K562 (cell line): Measurements from ENCODE around the gene PTK6. TPM values are rescaled to one million over a fixed set of nuclear protein-coding genes. Genes with fewer than 3 reads are reported as not detected.

Experiments
- ATAC-seq: fragments of 200-7000 bp; cut with Tn5 transposase; 3 replicates; pipeline ENCODE4 v1.9.1; 2020; ENCODE audit warnings: moderate library complexity
- BruUV-seq: library from RNA; stranded (reverse); fragments of 400-500 nt; replicated peaks from 2 replicates; lab custom pipeline; 2021; lab: Mats Ljungman, UMichigan
- CTCF ChIA-PET: fragments of 300-600 bp; formaldehyde crosslinking; extraction: SDS; loops from one replicate; lab custom pipeline; 2021; ENCODE audit warnings: low intra/inter-chr PET ratio; lab: Yijun Ruan, JAX
- POLR2A ChIA-PET: fragments of 300-600, 350-650 bp; sonication (Branson Sonifier 250); formaldehyde crosslinking; extraction: SDS; loops from one replicate; lab custom pipeline; 2021; ENCODE audit warnings: antibody characterized with exemption, inconsistent platforms; lab: Yijun Ruan, JAX
- DNase-seq, 4 experiments: peaks; one replicate each; pipeline versions ENCODE4 v3.0.0 to v3.0.0-alpha.2; 2011 to 2018; ENCODE audit warnings: low spot score in 3 of 4, mixed read lengths in 3 of 4; ENCODE audit errors: extremely low read depth in 1 of 4
- FAIRE-seq: peaks from 2 replicates; lab custom pipeline; 2011; peaks lifted over from hg19 to GRCh38; lab: Jason Lieb, UNC
- H2AFZ ChIP-seq: 2 replicates; pipeline ENCODE4 v1.6.0; 2011; ENCODE audit warnings: low read depth, low read length, control low read depth, inconsistent platforms
- H3K27ac ChIP-seq: fragments of 200-600 bp; 3 replicates; pipeline ENCODE4 v1.8.0; 2011; ENCODE audit warnings: low read depth, mild to moderate bottlenecking, control low read depth, inconsistent platforms, low read length, moderate library complexity, mixed read lengths; ENCODE audit errors: extremely low read depth
- H3K27me3 ChIP-seq, 2 experiments: fragments of 300-600 bp in 1 of 2; 2 replicates in 1 of 2; 3 replicates in 1 of 2; pipeline versions ENCODE4 v1.6.0 to v1.8.0; 2011; ENCODE audit warnings: inconsistent platforms in 2 of 2, low read length in 2 of 2, mild to moderate bottlenecking in 1 of 2, mixed read lengths in 1 of 2, moderate library complexity in 1 of 2; ENCODE audit not compliant: control insufficient read depth in 2 of 2, insufficient read depth in 2 of 2
- H3K36me3 ChIP-seq: fragments of 300-600 bp; 3 replicates; pipeline ENCODE4 v1.8.0; 2011; ENCODE audit warnings: mild to moderate bottlenecking, low read length, inconsistent platforms; ENCODE audit not compliant: control insufficient read depth, insufficient read depth
- H3K4me1 ChIP-seq, 2 experiments: fragments of 200-600 bp in 1 of 2; replicated peaks in 1 of 2; 2 replicates in 1 of 2; 3 replicates in 1 of 2; pipeline versions ENCODE4 v1.5.1 to v1.8.0; 2011; ENCODE audit warnings: inconsistent platforms in 2 of 2, low read length in 2 of 2, mild to moderate bottlenecking in 1 of 2, mixed read lengths in 1 of 2, moderate library complexity in 1 of 2; ENCODE audit not compliant: control insufficient read depth in 2 of 2, insufficient read depth in 2 of 2
- H3K4me2 ChIP-seq: 2 replicates; pipeline ENCODE4 v1.6.1; 2011; ENCODE audit warnings: low read length, control low read depth, inconsistent platforms, mixed read lengths; ENCODE audit not compliant: insufficient read depth
- H3K4me3 ChIP-seq: fragments of 200-600 bp; sonication (generic), shearing (Covaris generic); 2 replicates; pipeline ENCODE4 v1.5.1; 2016; ENCODE audit warnings: control low read depth, inconsistent platforms
- H3K79me2 ChIP-seq: fragments of 200-600 bp; 3 replicates; pipeline ENCODE4 v1.8.0; 2011; ENCODE audit warnings: low read length, inconsistent platforms; ENCODE audit not compliant: control insufficient read depth, insufficient read depth
- H3K9ac ChIP-seq, 2 experiments: 2 replicates each; pipeline versions ENCODE4 v1.6.0 to v1.6.1; 2011; ENCODE audit warnings: low read depth in 2 of 2, low read length in 2 of 2, control low read depth in 1 of 2, inconsistent platforms in 1 of 2, mild to moderate bottlenecking in 1 of 2, mixed read lengths in 1 of 2; ENCODE audit not compliant: insufficient read depth in 1 of 2
- H3K9me1 ChIP-seq: one replicate; pipeline ENCODE4 v1.6.0; 2011; ENCODE audit warnings: inconsistent platforms, mild to moderate bottlenecking, low read length, moderate library complexity; ENCODE audit not compliant: control insufficient read depth, insufficient read depth
- H3K9me3 ChIP-seq: replicated peaks from 2 replicates; pipeline ENCODE4 v1.5.1; 2011; ENCODE audit warnings: low read depth, low read length, inconsistent platforms; ENCODE audit not compliant: control insufficient read depth, insufficient read depth
- H4K20me1 ChIP-seq: replicated peaks from 2 replicates; pipeline ENCODE4 v1.6.1; 2011; ENCODE audit warnings: low read length, inconsistent platforms, mixed read lengths; ENCODE audit not compliant: control insufficient read depth, insufficient read depth
- ARID1B ChIP-seq: fragments of 450-650 bp; IDR thresholded peaks from 2 replicates; pipeline ENCODE4 v1.6.1; 2016; ENCODE audit warnings: antibody characterized with exemption, mild to moderate bottlenecking, inconsistent platforms
- BCLAF1 ChIP-seq, 2 experiments: fragments of 450-650 bp in 1 of 2; IDR thresholded peaks; 2 replicates each; pipeline ENCODE4 v1.6.1; 2011 to 2017; ENCODE audit warnings: low read depth in 2 of 2, antibody characterized with exemption in 1 of 2, borderline replicate concordance in 1 of 2, low read length in 1 of 2, mild to moderate bottlenecking in 1 of 2, mixed read lengths in 1 of 2; ENCODE audit not compliant: control insufficient read depth in 1 of 2
- MTA2 ChIP-seq: fragments of 450-650 bp; IDR thresholded peaks from 2 replicates; pipeline ENCODE4 v1.6.1; 2016; ENCODE audit warnings: low read depth
- TOE1 ChIP-seq, 2 experiments: fragments of 450-650 bp in 1 of 2; sonication (generic) in 1 of 2; formaldehyde crosslinking in 1 of 2; IDR thresholded peaks; 2 replicates each; pipeline versions ENCODE4 v1.7.1 to v1.8.0; 2016 to 2022; ENCODE audit warnings: borderline replicate concordance in 2 of 2, mild to moderate bottlenecking in 2 of 2, antibody characterized with exemption in 1 of 2, inconsistent platforms in 1 of 2, low read depth in 1 of 2, missing genetic modification reagents in 1 of 2, moderate library complexity in 1 of 2
- TSC22D4 ChIP-seq: fragments of 450-650 bp; IDR thresholded peaks from 2 replicates; pipeline ENCODE4 v1.6.1; 2016; ENCODE audit warnings: missing genetic modification characterization, missing biosample characterization, control low read depth
- ZBTB12 ChIP-seq: fragments of 250-450 bp; sonication (Bioruptor Pico); IDR thresholded peaks from 2 replicates; pipeline ENCODE4 v1.4.0; 2020
- ZNF282 ChIP-seq: sonication (generic); formaldehyde crosslinking; IDR thresholded peaks from 2 replicates; pipeline ENCODE4 v1.8.1; 2023; ENCODE audit warnings: missing genetic modification reagents
- WGBS: fragments of 100-300 bp; shearing (Covaris generic); methylation state at CpG from one replicate; pipeline ENCODE4 v1.1.6; 2016; ENCODE audit warnings: low coverage, mixed read lengths; ENCODE audit not compliant: insufficient coverage; ENCODE audit errors: missing lambda C conversion rate; 5-methylcytosine and 5-hydroxymethylcytosine counted together
- in situ Hi-C: fragments of 300-500 bp; cut with MboI; formaldehyde crosslinking; loops from 4 replicates; pipeline ENCODE4 v1.15.0; 2018; ENCODE audit warnings: inconsistent platforms, mixed read lengths
- intact Hi-C: fragments of 100-400 bp; cut with micrococcal nuclease; formaldehyde crosslinking; loops from 2 replicates; pipeline ENCODE4 v1.14.2; 2022
- polyA plus RNA-seq, 8 experiments: library from polyadenylated mRNA; depleted of rRNA in 4 of 8; stranded (reverse) in 5 of 8; unstranded in 3 of 8; fragments of >200 nt; fragmentation: Nextera tagmentation in 2 of 8; fragmentation: Illumina TruSeq in 1 of 8; extraction: Ambion mirVana in 2 of 8; extraction: Trizol in 1 of 8; gene quantifications; 2 replicates each; pipeline versions ENCODE4 v1.2.1 to v1.2.3, GENCODE V29; 2011 to 2014; ENCODE audit warnings: inconsistent platforms in 1 of 8, missing spikeins in 1 of 8
- total RNA-seq, 7 experiments: library from RNA; depleted of rRNA in 6 of 7; stranded (reverse); fragments of >200 nt in 6 of 7; fragmentation: Illumina TruSeq in 2 of 7; extraction: Trizol in 2 of 7; gene quantifications; 2 replicates each; pipeline versions ENCODE4 v1.2.1 to v1.2.3, GENCODE V29; 2011 to 2021; ENCODE audit warnings: low replicate concordance in 1 of 7

The PTK6 gene
- total and polyA plus RNA-seq, 9 of the 15 experiments (the other 6 are each of a cell fraction or from before 2014, with no cell fraction given) = 0.07 TPM; not detected in 8

- POLR2A ChIA-PET = no interaction called here
- intact Hi-C loops = loop anchor here (10.0 kb wide), 1 partner anchor 314 kb away; the partner anchor contains the start of genes ABHD16B and TPD52L2
- CTCF ChIA-PET = no interaction called here
These were observed 13.9 kb upstream of the PTK6 start for GRCh38 chr20:63551068-63551467.

More at GRCh38 chr20:63551068-63551467, 13.9 kb upstream of the PTK6 start:
- Histone ChIP-seq H3K4me3 (no peak overlapping the region), H3K4me2 (no peak overlapping the region), H4K20me1 (no peaks in the 10 kb centered on the region), H3K9ac (0 out of 4 replicates have a peak overlapping the region, but pooled peaks of 1 of the 2 experiments have one; percentile 2), H3K79me2 (no peaks in the 10 kb centered on the region), H3K4me1 (peaks cover 15 to 74% of the 10 kb centered on the region in 2 experiments), H3K27ac (no peak overlapping the region), H3K27me3 (peaks cover 0 to 16% of the 10 kb centered on the region in 2 experiments; a peak in 2 of 5 replicates), H3K36me3 (no peaks in the 10 kb centered on the region), H3K9me3 (no peaks in the 10 kb centered on the region), H2AFZ (no peak overlapping the region), H3K9me1 (no peaks in the 10 kb centered on the region)
- WGBS = 47% methylated on average over 9 of the region's 9 CpGs
- FAIRE-seq (peak; percentile 69), DNase-seq (no peak), ATAC-seq (no peak)
- no TSS peak for BruUV-seq
- no peak for TF ChIP-seq TOE1 (IDR thresholded peaks at IDR 0.05; ENCODE audit: borderline replicate concordance)
- TF ChIP-seq TOE1 (CRISPR knock-in tag; IDR thresholded peaks at IDR 0.05; ENCODE audit: borderline replicate concordance, low read depth) = no peak
- no peak for TF ChIP-seq ZBTB12
- TF ChIP-seq BCLAF1 (IDR thresholded peaks at IDR 0.05; ENCODE audit: borderline replicate concordance in 1 of 2, control insufficient read depth in 1 of 2, low read depth in 2 of 2, low read length in 1 of 2) = no peak
- TF ChIP-seq TSC22D4 = no peak
- no peak for TF ChIP-seq MTA2
- TF ChIP-seq ARID1B = no peak
- no peak for TF ChIP-seq ZNF282 (CRISPR knock-in tag)
- in situ Hi-C loops = no loop called here
